ENCODE measurements around the gene CLMP.
A peak's percentile ranks its signal among the peaks of the same experiment; 100 is the strongest.

CLMP gene

DNA sequence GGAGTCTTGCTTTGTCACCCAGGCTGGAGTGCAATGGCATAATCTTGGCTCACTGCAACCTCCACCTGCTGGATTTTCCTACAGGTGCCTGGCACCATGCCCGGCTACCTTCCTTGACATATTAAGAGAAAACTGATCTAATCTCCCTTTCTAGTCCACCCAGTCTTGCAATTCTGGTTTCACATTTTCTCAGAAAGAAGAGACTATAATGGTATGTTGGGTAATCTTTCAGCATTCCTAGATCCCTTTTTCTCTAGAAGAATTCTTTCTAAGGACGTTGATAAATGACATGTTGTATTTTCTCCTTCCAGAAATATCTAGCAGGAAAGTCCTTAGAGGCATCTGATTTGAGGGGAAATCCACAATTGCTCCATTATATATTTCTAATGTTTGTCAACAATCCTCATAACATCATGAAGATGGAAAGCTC, 122.7 kb downstream of the CLMP start:
- TF ChIP-seq, protein P1, sequence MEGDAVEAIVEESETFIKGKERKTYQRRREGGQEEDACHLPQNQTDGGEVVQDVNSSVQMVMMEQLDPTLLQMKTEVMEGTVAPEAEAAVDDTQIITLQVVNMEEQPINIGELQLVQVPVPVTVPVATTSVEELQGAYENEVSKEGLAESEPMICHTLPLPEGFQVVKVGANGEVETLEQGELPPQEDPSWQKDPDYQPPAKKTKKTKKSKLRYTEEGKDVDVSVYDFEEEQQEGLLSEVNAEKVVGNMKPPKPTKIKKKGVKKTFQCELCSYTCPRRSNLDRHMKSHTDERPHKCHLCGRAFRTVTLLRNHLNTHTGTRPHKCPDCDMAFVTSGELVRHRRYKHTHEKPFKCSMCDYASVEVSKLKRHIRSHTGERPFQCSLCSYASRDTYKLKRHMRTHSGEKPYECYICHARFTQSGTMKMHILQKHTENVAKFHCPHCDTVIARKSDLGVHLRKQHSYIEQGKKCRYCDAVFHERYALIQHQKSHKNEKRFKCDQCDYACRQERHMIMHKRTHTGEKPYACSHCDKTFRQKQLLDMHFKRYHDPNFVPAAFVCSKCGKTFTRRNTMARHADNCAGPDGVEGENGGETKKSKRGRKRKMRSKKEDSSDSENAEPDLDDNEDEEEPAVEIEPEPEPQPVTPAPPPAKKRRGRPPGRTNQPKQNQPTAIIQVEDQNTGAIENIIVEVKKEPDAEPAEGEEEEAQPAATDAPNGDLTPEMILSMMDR (IDR thresholded peaks at IDR 0.05; ENCODE audit: low read depth, low read length, poor library complexity, severe bottlenecking) = no peak
- no peak for TF ChIP-seq EZH2phosphoT487 (IDR thresholded peaks at IDR 0.05; ENCODE audit: borderline replicate concordance, low read length)
- H3K4me2 ChIP-seq (ENCODE audit: low read length) = no peak overlapping the region
- H3K79me2 ChIP-seq (ENCODE audit: control insufficient read depth, low read length) = peaks cover 11% of the 10 kb centered on the region
- H3K4me1 ChIP-seq (ENCODE audit: control insufficient read depth, low read length) = peaks cover 38% of the 10 kb centered on the region
- H3K36me3 ChIP-seq (ENCODE audit: control insufficient read depth, low read length) = no peaks in the 10 kb centered on the region
- no peaks in the 10 kb centered on the region for H3K9me3 ChIP-seq (ENCODE audit: control insufficient read depth, insufficient read depth, low read length)
- peaks cover 8% of the 10 kb centered on the region for H3F3A ChIP-seq (ENCODE audit: control insufficient read depth, insufficient read depth)
- no peaks in the 10 kb centered on the region for H3K27me3 ChIP-seq (ENCODE audit: control insufficient read depth, low read length)
- H3K27ac ChIP-seq (ENCODE audit: low read depth, low read length) = no peak overlapping the region
- H3K9me2 ChIP-seq (replicated peaks; ENCODE audit: control insufficient read depth, low read length) = no peaks in the 10 kb centered on the region
- H4K20me1 ChIP-seq (ENCODE audit: control insufficient read depth, insufficient read depth, low read depth, low read length) = no peaks in the 10 kb centered on the region
- no peak overlapping the region for H3K4me3 ChIP-seq (ENCODE audit: low read length)

DNA sequence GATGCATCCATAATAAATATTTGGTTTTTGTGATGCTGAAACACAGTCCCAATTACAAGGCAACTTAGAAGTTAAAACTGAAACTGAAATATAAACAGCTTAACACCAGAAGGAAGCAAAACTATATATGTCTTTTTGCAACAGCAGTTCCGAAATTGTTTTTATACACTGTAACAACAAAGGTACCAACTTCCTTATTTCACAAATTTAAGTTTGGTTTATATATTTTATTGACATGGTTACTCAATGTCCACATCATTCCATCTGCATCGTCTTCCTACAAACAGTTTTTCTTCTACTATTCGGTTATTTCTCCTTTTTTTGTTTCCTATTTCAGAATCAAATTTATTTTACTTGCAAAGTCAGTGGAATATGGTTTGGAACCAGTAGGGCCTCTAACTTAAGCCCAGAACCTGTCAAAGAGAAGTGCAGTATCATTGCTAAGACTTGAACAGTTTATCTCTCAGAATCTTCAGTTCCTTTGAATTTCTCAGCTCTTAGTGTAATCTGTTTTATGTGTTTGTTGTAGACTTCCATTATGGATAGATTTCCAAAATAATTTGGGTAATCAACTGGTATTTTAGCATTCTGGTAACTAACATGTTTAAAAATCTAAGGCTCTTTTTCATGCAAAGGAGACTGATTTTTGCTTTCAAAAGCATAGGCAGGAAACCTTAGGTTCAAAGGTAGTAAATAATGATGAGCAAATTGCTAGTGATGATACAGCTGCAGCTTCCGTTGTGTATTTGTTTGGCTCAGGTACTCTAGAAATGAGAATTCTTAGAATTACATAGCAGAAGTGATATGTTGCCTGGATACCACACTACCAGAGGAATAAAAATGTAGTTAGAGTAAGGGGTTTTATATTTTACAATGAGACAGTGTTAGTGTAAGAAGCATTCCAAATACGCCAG, 124.9 kb downstream of the CLMP start:
- Histone ChIP-seq H3K27ac (ENCODE audit: low read depth, low read length) (peak overlapping the region; percentile 45), H3K9me2 (replicated peaks; ENCODE audit: control insufficient read depth, low read length) (no peaks in the 10 kb centered on the region), H3K4me2 (ENCODE audit: low read length) (peak overlapping the region; percentile 85), H3K36me3 (ENCODE audit: control insufficient read depth, low read length) (peaks cover 2% of the 10 kb centered on the region; the same call in 1 of the 2 replicates), H4K20me1 (ENCODE audit: control insufficient read depth, insufficient read depth, low read depth, low read length) (no peaks in the 10 kb centered on the region), H3K4me1 (ENCODE audit: control insufficient read depth, low read length) (peaks cover 47% of the 10 kb centered on the region), H3K27me3 (ENCODE audit: control insufficient read depth, low read length) (no peaks in the 10 kb centered on the region), H3F3A (ENCODE audit: control insufficient read depth, insufficient read depth) (peaks cover 14% of the 10 kb centered on the region), H3K9me3 (ENCODE audit: control insufficient read depth, insufficient read depth, low read length) (no peaks in the 10 kb centered on the region), H3K4me3 (ENCODE audit: low read length) (peak overlapping the region; percentile 65), H3K79me2 (ENCODE audit: control insufficient read depth, low read length) (peaks cover 22% of the 10 kb centered on the region)
- no peak for TF ChIP-seq EZH2phosphoT487 (IDR thresholded peaks at IDR 0.05; ENCODE audit: borderline replicate concordance, low read length)
- TF ChIP-seq, protein P1 (IDR thresholded peaks at IDR 0.05; ENCODE audit: low read depth, low read length, poor library complexity, severe bottlenecking) = no peak

DNA sequence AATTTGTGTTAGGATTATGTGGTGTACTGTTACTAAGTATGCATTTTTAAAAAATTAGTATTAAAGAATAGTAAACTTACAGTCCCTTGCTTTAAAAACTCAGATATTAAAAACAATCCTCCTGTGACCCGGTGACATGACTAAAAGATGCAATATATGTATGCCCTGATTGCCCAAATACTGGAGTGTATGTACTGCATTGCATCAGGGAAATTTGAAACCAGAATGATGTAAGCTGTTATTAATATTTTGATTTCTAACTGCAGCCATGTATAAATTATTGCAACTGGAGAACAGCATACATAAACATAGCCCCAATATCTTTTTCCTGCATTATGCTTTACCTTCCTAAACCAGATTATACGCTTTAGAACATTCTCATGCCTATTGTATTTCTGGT, 129.4 kb downstream of the CLMP start:
- Histone ChIP-seq H3K79me2 (ENCODE audit: control insufficient read depth, low read length) (peaks cover 63% of the 10 kb centered on the region), H3K27me3 (ENCODE audit: control insufficient read depth, low read length) (no peaks in the 10 kb centered on the region), H3K36me3 (ENCODE audit: control insufficient read depth, low read length) (peaks cover 37% of the 10 kb centered on the region), H3K9me3 (ENCODE audit: control insufficient read depth, insufficient read depth, low read length) (no peaks in the 10 kb centered on the region), H3K4me3 (ENCODE audit: low read length) (no peak overlapping the region), H3K27ac (ENCODE audit: low read depth, low read length) (0 out of 2 replicates have a peak overlapping the region, but pooled peaks have one; percentile 88), H3F3A (ENCODE audit: control insufficient read depth, insufficient read depth) (peaks cover 27% of the 10 kb centered on the region), H3K4me1 (ENCODE audit: control insufficient read depth, low read length) (peaks cover 46% of the 10 kb centered on the region), H3K4me2 (ENCODE audit: low read length) (peak overlapping the region; percentile 99), H4K20me1 (ENCODE audit: control insufficient read depth, insufficient read depth, low read depth, low read length) (peaks cover 13% of the 10 kb centered on the region), H3K9me2 (replicated peaks; ENCODE audit: control insufficient read depth, low read length) (no peaks in the 10 kb centered on the region)
- no peak for TF ChIP-seq EZH2phosphoT487 (IDR thresholded peaks at IDR 0.05; ENCODE audit: borderline replicate concordance, low read length)
- TF ChIP-seq, protein P1 (IDR thresholded peaks at IDR 0.05; ENCODE audit: low read depth, low read length, poor library complexity, severe bottlenecking) = no peak
